Mesenchymal stem cell (in vitro differentiated cells and primary cell): ENCODE data around the gene ANXA1.

Experiments used
- DNase-seq: peaks from one replicate; pipeline ENCODE4 v3.0.0-alpha.2; 2013
- H2AFZ ChIP-seq: one replicate; pipeline ENCODE4 v1.6.1; 2013; ENCODE audit warnings: low read depth, mild to moderate bottlenecking, control low read depth, inconsistent platforms, low read length, moderate library complexity
- H2AK5ac ChIP-seq: 2 replicates; pipeline ENCODE4 v1.6.1; 2013; ENCODE audit warnings: low read length, moderate library complexity, mild to moderate bottlenecking, inconsistent platforms; ENCODE audit not compliant: severe bottlenecking
- H2BK120ac ChIP-seq: one replicate; pipeline ENCODE4 v1.6.1; 2013; ENCODE audit warnings: low read depth, mild to moderate bottlenecking, inconsistent platforms, low read length, moderate library complexity
- H2BK12ac ChIP-seq, 2 experiments: one replicate each; pipeline ENCODE4 v1.6.1; 2013; ENCODE audit warnings: inconsistent platforms in 2 of 2, low read length in 2 of 2, mild to moderate bottlenecking in 2 of 2, moderate library complexity in 2 of 2, control low read depth in 1 of 2
- H2BK15ac ChIP-seq: one replicate; pipeline ENCODE4 v1.6.1; 2013; ENCODE audit warnings: mild to moderate bottlenecking, low read depth, inconsistent platforms; ENCODE audit not compliant: poor library complexity, severe bottlenecking
- H2BK5ac ChIP-seq: 2 replicates; pipeline ENCODE4 v1.6.1; 2013; ENCODE audit warnings: low read depth, mild to moderate bottlenecking, low read length, control low read depth, inconsistent platforms; ENCODE audit not compliant: poor library complexity, severe bottlenecking
- H3K14ac ChIP-seq, 2 experiments: one replicate each; pipeline ENCODE4 v1.6.1; 2013; ENCODE audit warnings: inconsistent platforms in 2 of 2, low read length in 2 of 2, control low read depth in 1 of 2, mild to moderate bottlenecking in 1 of 2, moderate library complexity in 1 of 2
- H3K18ac ChIP-seq, 2 experiments: one replicate each; pipeline ENCODE4 v1.6.1; 2013; ENCODE audit warnings: inconsistent platforms in 2 of 2, low read length in 2 of 2, control low read depth in 1 of 2, low read depth in 1 of 2, mild to moderate bottlenecking in 1 of 2
- H3K23ac ChIP-seq, 2 experiments: one replicate each; pipeline ENCODE4 v1.6.1; 2013; ENCODE audit warnings: inconsistent platforms in 2 of 2, low read length in 2 of 2, mild to moderate bottlenecking in 2 of 2, moderate library complexity in 2 of 2, control low read depth in 1 of 2
- H3K27ac ChIP-seq: 2 replicates; pipeline ENCODE4 v1.5.1; 2013; ENCODE audit warnings: mild to moderate bottlenecking, moderate library complexity, low read length, control low read depth, inconsistent platforms; ENCODE audit not compliant: poor library complexity, severe bottlenecking
- H3K27me3 ChIP-seq, 2 experiments: 2 replicates each; pipeline versions ENCODE4 v1.6.1 to v1.7.0; 2013; ENCODE audit warnings: low read length in 2 of 2, mild to moderate bottlenecking in 2 of 2, moderate library complexity in 2 of 2, control low read depth in 1 of 2, inconsistent platforms in 1 of 2; ENCODE audit not compliant: control insufficient read depth in 1 of 2, insufficient read depth in 1 of 2
- H3K36me3 ChIP-seq, 2 experiments: 2 replicates each; pipeline versions ENCODE4 v1.6.1 to v1.7.0; 2013; ENCODE audit warnings: low read length in 2 of 2, control low read depth in 1 of 2, inconsistent platforms in 1 of 2, low read depth in 1 of 2, mild to moderate bottlenecking in 1 of 2; ENCODE audit not compliant: insufficient read depth in 2 of 2, control insufficient read depth in 1 of 2
- H3K4ac ChIP-seq, 2 experiments: one replicate each; pipeline ENCODE4 v1.6.1; 2013; ENCODE audit warnings: inconsistent platforms in 2 of 2, low read length in 2 of 2, mild to moderate bottlenecking in 2 of 2, moderate library complexity in 2 of 2, control low read depth in 1 of 2, low read depth in 1 of 2
- H3K4me1 ChIP-seq: 2 replicates; pipeline ENCODE4 v1.6.1; 2013; ENCODE audit warnings: low read depth, low read length, control low read depth; ENCODE audit not compliant: control insufficient read depth, insufficient read depth
- H3K4me2 ChIP-seq: 2 replicates; pipeline ENCODE4 v1.6.1; 2013; ENCODE audit warnings: low read length, mild to moderate bottlenecking, inconsistent platforms; ENCODE audit not compliant: poor library complexity, severe bottlenecking
- H3K4me3 ChIP-seq, 2 experiments: 2 replicates each; pipeline versions ENCODE4 v1.5.1 to v1.7.0; 2013; ENCODE audit warnings: low read length in 2 of 2, mild to moderate bottlenecking in 2 of 2, control low read depth in 1 of 2, low read depth in 1 of 2; ENCODE audit not compliant: insufficient read depth in 1 of 2
- H3K79me1 ChIP-seq: replicated peaks from 2 replicates; pipeline ENCODE4 v1.6.1; 2013; ENCODE audit warnings: mild to moderate bottlenecking, control low read depth, low read length, inconsistent platforms; ENCODE audit not compliant: poor library complexity, severe bottlenecking
- H3K9ac ChIP-seq: 2 replicates; pipeline ENCODE4 v1.7.0; 2013; ENCODE audit warnings: mild to moderate bottlenecking, low read length, moderate library complexity
- H3K9me3 ChIP-seq: 2 replicates; pipeline ENCODE4 v1.7.0; 2013; ENCODE audit warnings: mild to moderate bottlenecking, low read length; ENCODE audit not compliant: control insufficient read depth
- H4K8ac ChIP-seq: one replicate; pipeline ENCODE4 v1.6.1; 2013; ENCODE audit warnings: inconsistent platforms, mild to moderate bottlenecking, low read length, moderate library complexity
- H4K91ac ChIP-seq: one replicate; pipeline ENCODE4 v1.6.1; 2013; ENCODE audit warnings: mild to moderate bottlenecking, low read length, inconsistent platforms
- WGBS: methylation state at CpG from one replicate; pipeline ENCODE4 v1.1.7; 2013; ENCODE audit warnings: mixed read lengths; 5-methylcytosine and 5-hydroxymethylcytosine counted together

Gene ANXA1

DNA sequence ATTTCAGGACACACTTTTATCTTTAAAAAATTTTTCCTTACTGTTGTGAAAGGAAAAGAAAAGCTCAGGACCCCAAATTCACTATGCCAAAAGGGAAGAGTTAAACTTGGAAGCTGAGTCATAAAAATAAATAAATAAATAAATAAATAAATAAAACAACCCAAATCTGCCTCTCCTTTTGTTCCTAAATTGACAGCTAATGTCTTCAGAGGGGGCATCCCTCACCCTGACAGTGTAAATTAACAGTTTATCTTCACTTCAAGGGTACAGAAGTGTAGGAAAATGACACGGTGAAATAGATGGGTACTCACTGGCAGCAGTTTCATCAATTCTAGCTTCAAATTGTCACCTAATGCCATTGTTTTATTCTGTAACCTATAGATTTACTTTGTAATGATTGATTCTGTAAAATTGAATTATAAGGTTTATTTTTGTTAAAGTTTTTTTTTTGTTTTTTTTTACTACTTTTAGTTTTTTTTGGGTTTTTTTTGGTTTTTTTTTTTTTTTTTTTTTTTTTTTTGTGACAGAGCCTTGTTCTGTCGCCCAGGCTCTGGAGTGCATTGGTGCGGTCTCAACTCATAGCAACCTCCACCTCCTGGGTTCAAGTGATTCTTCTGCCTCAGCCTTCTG is 18.5 kb upstream of the ANXA1 start:
- Histone ChIP-seq H2AK5ac (no peak overlapping the region), H3K4ac (no peak overlapping the region), H2BK12ac (no peak overlapping the region), H3K14ac (no peak overlapping the region), H2BK15ac (no peak overlapping the region), H2AFZ (no peak overlapping the region), H3K4me3 (peak overlapping the region in 1 of 2 experiments; percentile 87), H3K27ac (no peak overlapping the region), H3K79me1 (no peaks in the 10 kb centered on the region), H3K18ac (no peak overlapping the region), H3K4me1 (no peaks in the 10 kb centered on the region), H2BK120ac (no peak overlapping the region), H3K9ac (peak overlapping the region; percentile 98), H3K27me3 (no peaks in the 10 kb centered on the region), H2BK5ac (no peak overlapping the region), H4K8ac (no peak overlapping the region), H3K36me3 (no peaks in the 10 kb centered on the region), H3K23ac (no peak overlapping the region), H3K4me2 (no peak overlapping the region), H3K9me3 (no peaks in the 10 kb centered on the region), H4K91ac (no peak overlapping the region)
- DNase-seq = peak; percentile 32
- 63% methylated on average over 2 of the region's 3 CpGs for WGBS

DNA sequence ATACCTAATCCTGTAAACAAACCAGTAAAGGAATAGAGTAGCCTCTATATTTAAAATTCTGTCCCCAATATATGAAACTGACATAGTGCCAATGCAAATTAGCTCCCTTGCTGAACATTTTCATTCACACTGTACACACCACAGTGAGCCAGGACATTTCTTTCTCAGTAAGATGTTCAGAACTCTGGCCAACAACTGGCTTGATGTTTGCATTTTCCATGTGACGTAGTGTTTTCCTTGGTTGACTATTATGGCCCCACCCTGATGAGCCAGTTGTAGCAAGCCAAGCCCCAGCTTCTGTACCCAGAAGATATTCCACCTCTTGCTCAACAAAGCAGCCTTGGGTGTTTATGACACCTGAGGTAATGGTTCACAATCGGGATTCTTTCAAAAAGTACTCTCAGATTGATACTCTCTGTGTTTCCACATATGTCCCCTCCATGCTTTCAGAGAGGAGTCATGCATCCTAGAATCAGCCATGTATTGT is 17.7 kb upstream of the ANXA1 start:
- Histone ChIP-seq H2BK120ac (no peak overlapping the region), H2AK5ac (no peak overlapping the region), H3K9me3 (no peaks in the 10 kb centered on the region), H3K4me1 (no peaks in the 10 kb centered on the region), H3K27ac (no peak overlapping the region), H3K4me2 (no peak overlapping the region), H4K8ac (peak overlapping the region; percentile 76), H3K14ac (no peak overlapping the region), H3K4me3 (no peak overlapping the region), H2AFZ (peak overlapping the region; percentile 8), H3K23ac (no peak overlapping the region), H3K27me3 (no peaks in the 10 kb centered on the region), H2BK15ac (no peak overlapping the region), H4K91ac (no peak overlapping the region), H3K4ac (no peak overlapping the region), H3K9ac (peak overlapping the region; percentile 3), H3K36me3 (no peaks in the 10 kb centered on the region), H3K79me1 (no peaks in the 10 kb centered on the region), H2BK12ac (no peak overlapping the region), H2BK5ac (no peak overlapping the region), H3K18ac (no peak overlapping the region)
- WGBS = 100% methylated on average over 1 of the region's 2 CpGs
- DNase-seq = no peak

- no peak overlapping the region for H3K27ac ChIP-seq
- no peak overlapping the region for H2AFZ ChIP-seq
- H4K91ac ChIP-seq = no peak overlapping the region
- H3K4me1 ChIP-seq = no peaks in the 10 kb centered on the region
- H3K18ac ChIP-seq = no peak overlapping the region
- no peak overlapping the region for H2BK120ac ChIP-seq
- H3K9me3 ChIP-seq = no peaks in the 10 kb centered on the region
- H3K79me1 ChIP-seq = no peaks in the 10 kb centered on the region
- no peak overlapping the region for H3K4me2 ChIP-seq
- no peak for DNase-seq
- H4K8ac ChIP-seq = no peak overlapping the region
- no peaks in the 10 kb centered on the region for H3K36me3 ChIP-seq
- no peak overlapping the region for H3K4ac ChIP-seq
- H2AK5ac ChIP-seq = no peak overlapping the region
- H3K14ac ChIP-seq = no peak overlapping the region
- no peak overlapping the region for H3K9ac ChIP-seq
- no peaks in the 10 kb centered on the region for H3K27me3 ChIP-seq
- no peak overlapping the region for H2BK15ac ChIP-seq
- H2BK5ac ChIP-seq = no peak overlapping the region
- no peak overlapping the region for H3K23ac ChIP-seq
- no peak overlapping the region for H3K4me3 ChIP-seq
- H2BK12ac ChIP-seq = no peak overlapping the region
Observed at GRCh38 chr9:73135394-73135793, 16.3 kb upstream of the ANXA1 start.

DNA sequence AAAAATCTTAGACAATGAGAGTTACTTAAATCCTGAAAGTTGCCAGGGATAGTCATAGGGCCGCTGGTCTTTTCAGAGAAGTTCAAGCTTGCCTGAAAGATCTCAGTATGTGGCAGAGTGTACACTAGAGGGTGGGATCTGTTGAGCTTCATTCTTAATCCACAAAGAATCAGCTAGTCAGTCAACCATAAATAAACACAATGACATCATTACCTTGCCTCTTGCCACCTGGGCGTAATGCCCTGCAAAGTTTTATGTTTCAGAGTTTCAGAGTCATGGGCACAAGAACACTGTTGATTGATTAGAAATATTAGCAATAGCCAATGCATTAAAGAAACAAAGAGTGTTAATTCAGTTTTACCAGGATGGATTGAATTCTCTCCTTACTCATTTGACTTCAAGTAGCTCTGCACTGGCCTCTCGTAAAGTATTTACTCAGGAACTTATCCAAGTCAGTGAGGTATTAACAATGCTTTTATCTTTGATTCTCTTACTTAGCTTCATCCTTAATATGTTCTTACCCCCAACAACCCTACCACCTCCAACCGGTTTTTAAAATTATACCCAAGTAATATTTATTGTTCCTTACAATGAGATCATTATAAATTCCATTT is 14.3 kb upstream of the ANXA1 start:
- H4K8ac ChIP-seq = no peak overlapping the region
- no peak overlapping the region for H2BK15ac ChIP-seq
- H3K27me3 ChIP-seq = no peaks in the 10 kb centered on the region
- H3K4ac ChIP-seq = no peak overlapping the region
- H3K4me3 ChIP-seq = peak overlapping the region in 1 of 2 experiments; percentile 38
- H3K4me1 ChIP-seq = no peaks in the 10 kb centered on the region
- 75% methylated on average over 3 of the region's 4 CpGs for WGBS
- H3K23ac ChIP-seq = no peak overlapping the region
- no peak overlapping the region for H2BK12ac ChIP-seq
- peak overlapping the region; percentile 43 for H3K27ac ChIP-seq
- H3K36me3 ChIP-seq = no peaks in the 10 kb centered on the region
- DNase-seq = no peak
- H2AK5ac ChIP-seq = no peak overlapping the region
- H2AFZ ChIP-seq = no peak overlapping the region
- no peak overlapping the region for H2BK120ac ChIP-seq
- H3K79me1 ChIP-seq = no peaks in the 10 kb centered on the region
- H4K91ac ChIP-seq = no peak overlapping the region
- H3K9ac ChIP-seq = peak overlapping the region; percentile 50
- H3K18ac ChIP-seq = no peak overlapping the region
- H3K14ac ChIP-seq = no peak overlapping the region
- H2BK5ac ChIP-seq = no peak overlapping the region
- H3K4me2 ChIP-seq = peak overlapping the region; percentile 33
- H3K9me3 ChIP-seq = no peaks in the 10 kb centered on the region
